K562 (cell line): ENCODE measurements around the gene ERMN. TPM values are rescaled to one million over a fixed set of nuclear protein-coding genes. Genes with fewer than 3 reads are reported as not detected.

Source experiments
- BHLHE40 ChIP-seq: IDR thresholded peaks from 2 replicates; pipeline ENCODE4 v1.6.1; 2011; ENCODE audit warnings: low read length, improper control_type of control experiment
- CBFA2T2 ChIP-seq: fragments of 450-650 bp; conservative IDR thresholded peaks from 2 replicates; pipeline ENCODE4 v1.6.1; 2017; ENCODE audit warnings: mild to moderate bottlenecking
- CCNT2 ChIP-seq: IDR thresholded peaks from 2 replicates; pipeline ENCODE4 v1.6.1; 2011; ENCODE audit warnings: borderline replicate concordance, low read depth, mild to moderate bottlenecking, moderate library complexity, mixed read lengths, low read length; ENCODE audit not compliant: insufficient read length; ENCODE audit errors: extremely low read depth
- DNMT1 ChIP-seq: fragments of 450-650 bp; IDR thresholded peaks from 2 replicates; pipeline ENCODE4 v1.6.1; 2016; ENCODE audit warnings: antibody characterized with exemption, mild to moderate bottlenecking
- EP400 ChIP-seq: fragments of 450-650 bp; IDR thresholded peaks from 2 replicates; pipeline ENCODE4 v1.6.1; 2017; ENCODE audit warnings: antibody characterized with exemption, mild to moderate bottlenecking, moderate library complexity
- FOXJ2 ChIP-seq: fragments of 200-800 bp; sonication (Bioruptor generic); IDR thresholded peaks from 2 replicates; pipeline ENCODE4 v1.6.1; 2016; ENCODE audit warnings: missing genetic modification characterization, missing compliant biosample characterization
- GATAD2B ChIP-seq: fragments of 450-650 bp; IDR thresholded peaks from 2 replicates; pipeline ENCODE4 v1.6.1; 2017; ENCODE audit warnings: mild to moderate bottlenecking, borderline replicate concordance
- MAZ ChIP-seq, 2 experiments: fragments of 450-650 bp in 1 of 2; sonication (generic) in 1 of 2; formaldehyde crosslinking; IDR thresholded peaks in 1 of 2; conservative IDR thresholded peaks in 1 of 2; 2 replicates each; pipeline versions ENCODE4 v1.4.0 to v1.5.0; 2020; ENCODE audit warnings: mild to moderate bottlenecking in 1 of 2, missing genetic modification reagents in 1 of 2
- MIER1 ChIP-seq: fragments of 450-650 bp; IDR thresholded peaks from 2 replicates; pipeline ENCODE4 v1.6.1; 2016; ENCODE audit warnings: antibody characterized with exemption, mild to moderate bottlenecking, low read depth
- NCOR1 ChIP-seq: fragments of 450-650 bp; IDR thresholded peaks from 2 replicates; pipeline ENCODE4 v1.6.1; 2016; ENCODE audit warnings: mild to moderate bottlenecking, moderate library complexity
- NR2C2 ChIP-seq, 2 experiments: fragments of 200-800 bp in 1 of 2; sonication (Bioruptor generic) in 1 of 2; sonication (generic) in 1 of 2; formaldehyde crosslinking in 1 of 2; IDR thresholded peaks; 2 replicates each; pipeline versions ENCODE4 v1.6.1 to v1.8.0; 2016 to 2022; ENCODE audit warnings: mild to moderate bottlenecking in 1 of 2, missing compliant biosample characterization in 1 of 2, missing genetic modification characterization in 1 of 2, missing genetic modification reagents in 1 of 2
- PML ChIP-seq: IDR thresholded peaks from 2 replicates; pipeline ENCODE4 v1.6.1; 2012; ENCODE audit warnings: low read length, inconsistent platforms
- ZNF232 ChIP-seq: sonication (generic); formaldehyde crosslinking; IDR thresholded peaks from 2 replicates; pipeline ENCODE4 v1.8.0; 2022; ENCODE audit warnings: mild to moderate bottlenecking, missing genetic modification reagents
- ZNF830 ChIP-seq: fragments of 250-450 bp; sonication (Bioruptor Pico); IDR thresholded peaks from 2 replicates; pipeline ENCODE4 v1.5.0; 2021; ENCODE audit warnings: mild to moderate bottlenecking
- polyA plus RNA-seq, 8 experiments: library from polyadenylated mRNA; depleted of rRNA in 4 of 8; stranded (reverse) in 5 of 8; unstranded in 3 of 8; fragments of >200 nt; fragmentation: Nextera tagmentation in 2 of 8; fragmentation: Illumina TruSeq in 1 of 8; extraction: Ambion mirVana in 2 of 8; extraction: Trizol in 1 of 8; gene quantifications; 2 replicates each; pipeline versions ENCODE4 v1.2.1 to v1.2.3, GENCODE V29; 2011 to 2014; ENCODE audit warnings: inconsistent platforms in 1 of 8, missing spikeins in 1 of 8
- total RNA-seq, 7 experiments: library from RNA; depleted of rRNA in 6 of 7; stranded (reverse); fragments of >200 nt in 6 of 7; fragmentation: Illumina TruSeq in 2 of 7; extraction: Trizol in 2 of 7; gene quantifications; 2 replicates each; pipeline versions ENCODE4 v1.2.1 to v1.2.3, GENCODE V29; 2011 to 2021; ENCODE audit warnings: low replicate concordance in 1 of 7
- TF ChIP-seq, protein P1 (sequence below), 2 experiments: IDR thresholded peaks in 1 of 2; conservative IDR thresholded peaks in 1 of 2; 2 replicates each; pipeline ENCODE4 v1.6.1; 2016; ENCODE audit warnings: low read depth in 2 of 2, mild to moderate bottlenecking in 1 of 2, missing compliant biosample characterization in 1 of 2, missing genetic modification characterization in 1 of 2, moderate library complexity in 1 of 2
- TF ChIP-seq, protein P2 (sequence below), 2 experiments: fragments of 450-650 bp; formaldehyde crosslinking in 1 of 2; IDR thresholded peaks; 2 replicates each; pipeline versions ENCODE4 v1.4.0 to v1.6.1; 2014 to 2020; ENCODE audit warnings: mild to moderate bottlenecking in 2 of 2, borderline replicate concordance in 1 of 2, low read depth in 1 of 2

ERMN gene
- total and polyA plus RNA-seq, 9 of the 15 experiments (the other 6 are each of a cell fraction or from before 2014, with no cell fraction given): 0.03 to 0.11 (median 0.05) TPM; not detected in 3

DNA sequence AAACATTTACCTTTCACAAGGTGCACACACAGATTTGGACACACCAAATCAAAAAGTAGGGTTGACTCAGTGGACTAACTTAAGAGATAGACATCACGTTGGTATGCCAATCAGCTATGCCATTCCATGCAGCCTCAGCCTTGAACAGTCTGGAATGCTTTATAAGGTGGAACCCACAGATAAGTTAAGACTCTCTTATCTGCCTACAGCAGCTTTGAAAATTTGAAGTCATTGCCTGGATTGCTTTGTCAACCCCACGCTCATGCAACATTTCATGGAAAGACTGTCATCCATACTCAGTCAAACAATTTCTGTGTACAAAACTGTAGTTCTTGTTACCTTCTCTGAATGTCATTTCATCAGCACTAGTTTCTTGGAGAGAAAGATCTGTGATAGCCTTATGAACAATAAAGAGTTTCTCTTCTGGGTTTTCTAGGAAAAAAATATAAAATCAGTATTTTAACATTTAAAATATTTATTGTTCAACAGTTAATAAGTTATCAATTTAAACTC is 1.2 kb downstream of the ERMN start (continued):
- TF ChIP-seq MIER1 (peak; percentile 77; the same call in 1 of the 2 replicates), MAZ (CRISPR knock-in tag; conservative IDR thresholded peaks at IDR 0.05 in 1 of 2, IDR thresholded peaks at IDR 0.05 in 1 of 2) (peak; percentile 53 to 89), CBFA2T2 (peak; percentile 99), ZNF232 (CRISPR knock-in tag) (no peak), CCNT2 (peak; percentile 100), GATAD2B (peak; percentile 98), BHLHE40 (peak; percentile 51; the same call in 1 of the 2 replicates), NCOR1 (peak; percentile 99), DNMT1 (0 out of 2 replicates have a peak, but pooled peaks have one; percentile 17), FOXJ2 (peak; percentile 94), NR2C2 (CRISPR knock-in tag; IDR thresholded peaks at IDR 0.05) (no peak), NR2C2 (tag; IDR thresholded peaks at IDR 0.05) (peak; percentile 78), EP400 (peak; percentile 72), PML (peak; percentile 99), ZNF830 (no peak)
- TF ChIP-seq, protein P1, sequence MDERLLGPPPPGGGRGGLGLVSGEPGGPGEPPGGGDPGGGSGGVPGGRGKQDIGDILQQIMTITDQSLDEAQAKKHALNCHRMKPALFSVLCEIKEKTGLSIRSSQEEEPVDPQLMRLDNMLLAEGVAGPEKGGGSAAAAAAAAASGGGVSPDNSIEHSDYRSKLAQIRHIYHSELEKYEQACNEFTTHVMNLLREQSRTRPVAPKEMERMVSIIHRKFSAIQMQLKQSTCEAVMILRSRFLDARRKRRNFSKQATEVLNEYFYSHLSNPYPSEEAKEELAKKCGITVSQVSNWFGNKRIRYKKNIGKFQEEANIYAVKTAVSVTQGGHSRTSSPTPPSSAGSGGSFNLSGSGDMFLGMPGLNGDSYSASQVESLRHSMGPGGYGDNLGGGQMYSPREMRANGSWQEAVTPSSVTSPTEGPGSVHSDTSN (CRISPR knock-in tag; IDR thresholded peaks at IDR 0.05; ENCODE audit: low read depth): no peak
- TF ChIP-seq, protein P1 (tag; conservative IDR thresholded peaks at IDR 0.05; ENCODE audit: low read depth): peak; percentile 94
- TF ChIP-seq, protein P2, sequence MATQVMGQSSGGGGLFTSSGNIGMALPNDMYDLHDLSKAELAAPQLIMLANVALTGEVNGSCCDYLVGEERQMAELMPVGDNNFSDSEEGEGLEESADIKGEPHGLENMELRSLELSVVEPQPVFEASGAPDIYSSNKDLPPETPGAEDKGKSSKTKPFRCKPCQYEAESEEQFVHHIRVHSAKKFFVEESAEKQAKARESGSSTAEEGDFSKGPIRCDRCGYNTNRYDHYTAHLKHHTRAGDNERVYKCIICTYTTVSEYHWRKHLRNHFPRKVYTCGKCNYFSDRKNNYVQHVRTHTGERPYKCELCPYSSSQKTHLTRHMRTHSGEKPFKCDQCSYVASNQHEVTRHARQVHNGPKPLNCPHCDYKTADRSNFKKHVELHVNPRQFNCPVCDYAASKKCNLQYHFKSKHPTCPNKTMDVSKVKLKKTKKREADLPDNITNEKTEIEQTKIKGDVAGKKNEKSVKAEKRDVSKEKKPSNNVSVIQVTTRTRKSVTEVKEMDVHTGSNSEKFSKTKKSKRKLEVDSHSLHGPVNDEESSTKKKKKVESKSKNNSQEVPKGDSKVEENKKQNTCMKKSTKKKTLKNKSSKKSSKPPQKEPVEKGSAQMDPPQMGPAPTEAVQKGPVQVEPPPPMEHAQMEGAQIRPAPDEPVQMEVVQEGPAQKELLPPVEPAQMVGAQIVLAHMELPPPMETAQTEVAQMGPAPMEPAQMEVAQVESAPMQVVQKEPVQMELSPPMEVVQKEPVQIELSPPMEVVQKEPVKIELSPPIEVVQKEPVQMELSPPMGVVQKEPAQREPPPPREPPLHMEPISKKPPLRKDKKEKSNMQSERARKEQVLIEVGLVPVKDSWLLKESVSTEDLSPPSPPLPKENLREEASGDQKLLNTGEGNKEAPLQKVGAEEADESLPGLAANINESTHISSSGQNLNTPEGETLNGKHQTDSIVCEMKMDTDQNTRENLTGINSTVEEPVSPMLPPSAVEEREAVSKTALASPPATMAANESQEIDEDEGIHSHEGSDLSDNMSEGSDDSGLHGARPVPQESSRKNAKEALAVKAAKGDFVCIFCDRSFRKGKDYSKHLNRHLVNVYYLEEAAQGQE (IDR thresholded peaks at IDR 0.05; ENCODE audit: borderline replicate concordance): peak; percentile 71; the same call in 1 of the 2 replicates
- TF ChIP-seq, protein P2 (CRISPR knock-in tag; IDR thresholded peaks at IDR 0.05; ENCODE audit: low read depth): peak; percentile 74; the same call in 1 of the 2 replicates
